NCI-H146 (cell line): ENCODE results near the gene KLHL36.
"Not testable (repeated sequence)": the region's sequence is repeated elsewhere in the genome, so short reads cannot be mapped to it uniquely, and the experiment has no call there.

ENCODE experiments used
- DNase-seq: peaks from one replicate; lab custom pipeline; 2025; lab: John Stamatoyannopoulos, UW

The KLHL36 gene

GRCh38 chr16:84693869-84694268, 45.6 kb downstream of the KLHL36 start:
- not testable (repeated sequence) for DNase-seq

GRCh38 chr16:84694980-84695379, 46.7 kb downstream of the KLHL36 start:
- DNase-seq = no peak

GRCh38 chr16:84699147-84699711, 50.9 kb downstream of the KLHL36 start:
- no peak for DNase-seq

- DNase-seq = peak; percentile 82
Measured at GRCh38 chr16:84699712-84700445, 51.6 kb downstream of the KLHL36 start, which contains the start of gene USP10. USP10 (plus strand) TSS chr16:84700000; CDS start chr16:84700091, 91 bp downstream.

- no peak for DNase-seq
Measured at GRCh38 chr16:84700446-84701300, 52.4 kb downstream of the KLHL36 start.

- DNase-seq = no peak
Measured at GRCh38 chr16:84703681-84704080, 55.4 kb downstream of the KLHL36 start.

- no peak for DNase-seq
Measured at GRCh38 chr16:84704253-84704652, 55.9 kb downstream of the KLHL36 start.

GRCh38 chr16:84706856-84707255, 58.5 kb downstream of the KLHL36 start:
- DNase-seq = no peak

GRCh38 chr16:84709609-84710008, 61.3 kb downstream of the KLHL36 start:
- no peak for DNase-seq

GRCh38 chr16:84710686-84711085, 62.4 kb downstream of the KLHL36 start:
- DNase-seq = no peak
